MCF 10A (cell line): Measurements from ENCODE around the gene CCDC196. TPM values are rescaled to one million over a fixed set of nuclear protein-coding genes. Genes with fewer than 3 reads are reported as not detected.

Experiments used
- BruUV-seq: library from RNA; stranded (reverse); fragments of 400-500 nt; replicated peaks from 2 replicates; lab custom pipeline; 2021; lab: Mats Ljungman, UMichigan
- CTCF ChIA-PET: fragments of 300-600 bp; sonication (Branson Sonifier 250); formaldehyde crosslinking; extraction: SDS; loops from one replicate; lab custom pipeline; 2021; ENCODE audit warnings: antibody characterized with exemption, inconsistent platforms; lab: Yijun Ruan, JAX
- POLR2A ChIA-PET: fragments of 300-600, 350-650 bp; sonication (Branson Sonifier 250); formaldehyde crosslinking; extraction: SDS; loops from one replicate; lab custom pipeline; 2020; ENCODE audit warnings: antibody characterized with exemption, inconsistent platforms; lab: Yijun Ruan, JAX
- DNase-seq: peaks from one replicate; pipeline ENCODE4 v3.0.0-alpha.2; 2018; ENCODE audit not compliant: unreplicated experiment
- H3K27ac Mint-ChIP-seq: one replicate; pipeline ENCODE4 v1.8.0; 2022; ENCODE audit warnings: mild to moderate bottlenecking, low read depth, mixed read lengths; ENCODE audit not compliant: unreplicated experiment
- H3K27me3 Mint-ChIP-seq: one replicate; pipeline ENCODE4 v1.8.0; 2022; ENCODE audit warnings: mixed read lengths; ENCODE audit not compliant: insufficient read depth, unreplicated experiment
- H3K36me3 Mint-ChIP-seq: one replicate; pipeline ENCODE4 v1.8.0; 2022; ENCODE audit warnings: mild to moderate bottlenecking, moderate library complexity, mixed read lengths; ENCODE audit not compliant: insufficient read depth, unreplicated experiment
- H3K4me1 Mint-ChIP-seq: one replicate; pipeline ENCODE4 v1.8.0; 2022; ENCODE audit warnings: mixed read lengths; ENCODE audit not compliant: insufficient read depth, unreplicated experiment
- H3K4me3 Mint-ChIP-seq: one replicate; pipeline ENCODE4 v1.8.0; 2022; ENCODE audit warnings: mild to moderate bottlenecking, moderate library complexity, mixed read lengths; ENCODE audit not compliant: unreplicated experiment
- H3K9me3 Mint-ChIP-seq: one replicate; pipeline ENCODE4 v1.8.0; 2022; ENCODE audit warnings: mixed read lengths; ENCODE audit not compliant: unreplicated experiment
- CTCF ChIP-seq: fragments of 200-600 bp; IDR thresholded peaks from one replicate; pipeline ENCODE4 v1.8.0; 2022; ENCODE audit warnings: antibody characterized with exemption, mild to moderate bottlenecking; ENCODE audit not compliant: unreplicated experiment
- intact Hi-C: fragments of 100-400 bp; cut with micrococcal nuclease; formaldehyde crosslinking; loops from 2 replicates; pipeline ENCODE4 v1.14.1; 2022
- total RNA-seq: library from RNA; stranded (reverse); gene quantifications from 2 replicates; pipeline ENCODE4 v1.2.3, GENCODE V29; 2022

CCDC196 gene
- total RNA-seq, 1 experiment from 2014 or later, result not detected

- no peak overlapping the region for H3K4me3 Mint-ChIP-seq
- peaks cover 14% of the 10 kb centered on the region for H3K9me3 Mint-ChIP-seq
- no peak for TF ChIP-seq CTCF
- no peaks in the 10 kb centered on the region for H3K27me3 Mint-ChIP-seq
- no peaks in the 10 kb centered on the region for H3K36me3 Mint-ChIP-seq
- H3K4me1 Mint-ChIP-seq, result peaks cover 10% of the 10 kb centered on the region
- POLR2A ChIA-PET, result interaction anchor here (1.7 kb wide), 1 partner anchor 41 kb away, joined by 3 read pairs; no protein-coding TSS in a partner anchor
- DNase-seq, result no peak
- intact Hi-C loops, result no loop called here
- H3K27ac Mint-ChIP-seq, result no peak overlapping the region
- CTCF ChIA-PET, result interaction anchor here (1.0 kb wide), 1 partner anchor 39 kb away, joined by 3 read pairs; no protein-coding TSS in a partner anchor
- BruUV-seq, result no TSS peak
Measured at GRCh38 chr14:66444271-66444927, 41.8 kb upstream of the CCDC196 start.

- ChIA-PET CTCF (interaction anchor here (0.6 to 0.7 kb wide), 3 partner anchors 38 to 832 kb away, joined by 3 read pairs; no protein-coding TSS in a partner anchor), POLR2A (interaction anchor here (0.7 kb wide), 1 partner anchor 21 kb away, joined by 3 read pairs; no protein-coding TSS in a partner anchor)
- no peak overlapping the region for H3K4me3 Mint-ChIP-seq
- H3K27me3 Mint-ChIP-seq, result no peaks in the 10 kb centered on the region
- no peak for TF ChIP-seq CTCF
- H3K4me1 Mint-ChIP-seq, result peaks cover 10% of the 10 kb centered on the region
- H3K36me3 Mint-ChIP-seq, result no peaks in the 10 kb centered on the region
- no peak overlapping the region for H3K27ac Mint-ChIP-seq
- peaks cover under 1% of the 10 kb centered on the region for H3K9me3 Mint-ChIP-seq
- intact Hi-C loops, result no loop called here
- no TSS peak for BruUV-seq
- DNase-seq, result no peak
Measured at GRCh38 chr14:66445936-66446335, 40.2 kb upstream of the CCDC196 start.

GRCh38 chr14:66453469-66453868 is 32.7 kb upstream of the CCDC196 start:
- CTCF ChIA-PET, result interaction anchor here (0.6 kb wide), 2 partner anchors 234 to 342 kb away, joined by 3 read pairs; no protein-coding TSS in a partner anchor

More at GRCh38 chr14:66453469-66453868, 32.7 kb upstream of the CCDC196 start:
- Mint-ChIP-seq H3K36me3 (peaks cover 6% of the 10 kb centered on the region), H3K27me3 (no peaks in the 10 kb centered on the region), H3K4me3 (no peak overlapping the region), H3K9me3 (no peaks in the 10 kb centered on the region), H3K4me1 (no peaks in the 10 kb centered on the region), H3K27ac (no peak overlapping the region)
- intact Hi-C loops, result no loop called here
- TF ChIP-seq CTCF, result no peak
- DNase-seq, result no peak
- POLR2A ChIA-PET, result no interaction called here
- BruUV-seq, result no TSS peak
